Mesendoderm (in vitro differentiated cells): ENCODE data around the gene MYRFL.
A peak's percentile ranks its signal among the peaks of the same experiment; 100 is the strongest.

Experiments used
- DNase-seq: peaks from one replicate; pipeline ENCODE4 v3.0.0; 2013
- H2AK5ac ChIP-seq: 2 replicates; pipeline ENCODE4 v1.6.1; 2013; ENCODE audit warnings: low read length, inconsistent platforms
- H2BK120ac ChIP-seq: 2 replicates; pipeline ENCODE4 v1.6.1; 2013; ENCODE audit warnings: low read depth, mild to moderate bottlenecking, low read length, moderate library complexity, mixed read lengths
- H2BK15ac ChIP-seq: replicated peaks from 2 replicates; pipeline ENCODE4 v1.6.1; 2013; ENCODE audit warnings: low read depth, mild to moderate bottlenecking, moderate library complexity
- H2BK5ac ChIP-seq: 2 replicates; pipeline ENCODE4 v1.6.1; 2013; ENCODE audit warnings: low read length, inconsistent platforms
- H3K18ac ChIP-seq: 2 replicates; pipeline ENCODE4 v1.6.1; 2013; ENCODE audit warnings: mild to moderate bottlenecking, low read length, mixed read lengths
- H3K23ac ChIP-seq: one replicate; pipeline ENCODE4 v1.6.1; 2013; ENCODE audit warnings: low read length
- H3K27ac ChIP-seq: 2 replicates; pipeline ENCODE4 v1.5.1; 2013; ENCODE audit warnings: low read depth, mild to moderate bottlenecking, inconsistent platforms, low read length, moderate library complexity
- H3K27me3 ChIP-seq: 2 replicates; pipeline ENCODE4 v1.6.1; 2013; ENCODE audit warnings: low read length, control low read depth, mild to moderate bottlenecking, inconsistent platforms; ENCODE audit not compliant: insufficient read depth, poor library complexity
- H3K36me3 ChIP-seq: 2 replicates; pipeline ENCODE4 v1.6.1; 2013; ENCODE audit warnings: low read length, inconsistent platforms; ENCODE audit not compliant: control insufficient read depth, insufficient read depth
- H3K4ac ChIP-seq: one replicate; pipeline ENCODE4 v1.6.1; 2013; ENCODE audit warnings: low read depth, mild to moderate bottlenecking, low read length, moderate library complexity
- H3K4me1 ChIP-seq: 2 replicates; pipeline ENCODE4 v1.6.1; 2013; ENCODE audit warnings: low read depth, low read length, inconsistent platforms; ENCODE audit not compliant: control insufficient read depth
- H3K4me2 ChIP-seq: 2 replicates; pipeline ENCODE4 v1.6.1; 2013; ENCODE audit warnings: low read length
- H3K4me3 ChIP-seq: 2 replicates; pipeline ENCODE4 v1.5.1; 2013; ENCODE audit warnings: mild to moderate bottlenecking, low read length
- H3K56ac ChIP-seq: one replicate; pipeline ENCODE4 v1.6.1; 2013; ENCODE audit warnings: low read length
- H3K79me1 ChIP-seq: 2 replicates; pipeline ENCODE4 v1.6.1; 2013; ENCODE audit warnings: low read length, inconsistent platforms
- H3K79me2 ChIP-seq: 2 replicates; pipeline ENCODE4 v1.6.1; 2013; ENCODE audit warnings: mild to moderate bottlenecking, low read length; ENCODE audit not compliant: control insufficient read depth, insufficient read depth
- H3K9ac ChIP-seq: 2 replicates; pipeline ENCODE4 v1.6.1; 2013; ENCODE audit warnings: low read length, inconsistent platforms
- H4K5ac ChIP-seq: one replicate; pipeline ENCODE4 v1.6.1; 2013; ENCODE audit warnings: low read length
- H4K8ac ChIP-seq: one replicate; pipeline ENCODE4 v1.6.1; 2013; ENCODE audit warnings: low read depth, mild to moderate bottlenecking, control low read depth, low read length, moderate library complexity
- WGBS: extraction: QIAGEN DNeasy Blood & Tissue Kit; methylation state at CpG from one replicate; pipeline ENCODE4 v1.1.7; 2013; ENCODE audit warnings: low lambda C conversion rate, missing lambda C conversion rate; ENCODE audit not compliant: insufficient coverage; ENCODE audit errors: extremely low coverage; 5-methylcytosine and 5-hydroxymethylcytosine counted together

MYRFL gene

DNA sequence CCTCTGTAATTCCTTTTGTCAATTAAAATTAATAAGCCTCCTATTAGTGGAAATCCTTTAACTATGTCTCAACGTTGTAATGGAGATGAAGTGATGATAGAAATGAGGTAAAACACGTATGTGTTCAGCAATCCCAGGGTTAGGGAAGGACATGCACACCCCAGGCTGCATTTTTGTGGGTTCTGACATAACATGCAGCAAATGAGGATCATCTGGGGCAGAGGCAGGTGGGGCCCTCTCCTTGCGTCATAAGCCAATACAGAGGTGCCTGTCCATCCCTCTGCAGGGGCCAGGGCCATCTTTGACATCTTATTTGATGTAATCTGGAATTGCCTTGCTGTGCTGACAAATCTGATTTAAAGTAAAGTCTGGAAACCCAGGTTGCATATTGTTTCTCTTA, 73.2 kb downstream of the MYRFL start:
- Histone ChIP-seq H3K23ac (no peak overlapping the region), H3K79me1 (no peaks in the 10 kb centered on the region), H2BK15ac (no peak overlapping the region), H2AK5ac (no peak overlapping the region), H3K4me3 (no peak overlapping the region), H3K27me3 (no peaks in the 10 kb centered on the region), H3K36me3 (no peaks in the 10 kb centered on the region), H3K27ac (no peak overlapping the region), H3K79me2 (no peaks in the 10 kb centered on the region), H2BK5ac (peak overlapping the region; percentile 54), H3K56ac (peak overlapping the region; percentile 62), H4K5ac (no peak overlapping the region), H2BK120ac (no peak overlapping the region), H3K9ac (no peak overlapping the region), H3K4ac (no peak overlapping the region), H4K8ac (no peak overlapping the region), H3K4me1 (peaks cover 21% of the 10 kb centered on the region), H3K18ac (no peak overlapping the region), H3K4me2 (no peak overlapping the region)
- DNase-seq: no peak
- WGBS: no CpG with 5 or more reads among the region's 3 CpGs

DNA sequence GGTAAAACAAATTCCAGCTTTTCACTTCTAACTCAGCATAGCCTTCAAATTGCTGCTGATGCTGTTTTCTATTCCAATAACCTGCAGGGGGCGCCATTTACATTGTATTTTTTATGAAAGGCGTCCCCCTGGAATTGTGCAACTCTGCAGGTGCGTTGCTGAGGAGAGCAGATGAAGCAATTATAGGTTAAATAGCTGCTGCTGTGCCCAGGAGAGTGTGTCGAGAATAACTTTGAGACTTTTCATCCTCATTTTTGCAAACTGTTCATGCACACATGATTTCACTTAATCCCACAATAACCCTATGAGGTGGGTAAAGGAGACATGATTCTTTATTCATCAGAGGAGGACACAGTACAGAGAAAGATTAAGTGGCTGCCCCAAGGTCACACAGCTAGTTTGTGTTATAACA, 75.7 kb downstream of the MYRFL start:
- Histone ChIP-seq H3K4ac (no peak overlapping the region), H2BK5ac (no peak overlapping the region), H2AK5ac (no peak overlapping the region), H3K4me3 (no peak overlapping the region), H3K4me1 (peaks cover 16% of the 10 kb centered on the region), H4K8ac (no peak overlapping the region), H3K27me3 (no peaks in the 10 kb centered on the region), H3K79me1 (no peaks in the 10 kb centered on the region), H3K23ac (no peak overlapping the region), H3K27ac (no peak overlapping the region), H3K18ac (no peak overlapping the region), H3K9ac (no peak overlapping the region), H4K5ac (no peak overlapping the region), H2BK120ac (no peak overlapping the region), H2BK15ac (peak overlapping the region; percentile 38), H3K56ac (no peak overlapping the region), H3K36me3 (no peaks in the 10 kb centered on the region), H3K4me2 (no peak overlapping the region), H3K79me2 (no peaks in the 10 kb centered on the region)
- DNase-seq: peak; percentile 87
- no CpG with 5 or more reads among the region's 4 CpGs for WGBS

DNA sequence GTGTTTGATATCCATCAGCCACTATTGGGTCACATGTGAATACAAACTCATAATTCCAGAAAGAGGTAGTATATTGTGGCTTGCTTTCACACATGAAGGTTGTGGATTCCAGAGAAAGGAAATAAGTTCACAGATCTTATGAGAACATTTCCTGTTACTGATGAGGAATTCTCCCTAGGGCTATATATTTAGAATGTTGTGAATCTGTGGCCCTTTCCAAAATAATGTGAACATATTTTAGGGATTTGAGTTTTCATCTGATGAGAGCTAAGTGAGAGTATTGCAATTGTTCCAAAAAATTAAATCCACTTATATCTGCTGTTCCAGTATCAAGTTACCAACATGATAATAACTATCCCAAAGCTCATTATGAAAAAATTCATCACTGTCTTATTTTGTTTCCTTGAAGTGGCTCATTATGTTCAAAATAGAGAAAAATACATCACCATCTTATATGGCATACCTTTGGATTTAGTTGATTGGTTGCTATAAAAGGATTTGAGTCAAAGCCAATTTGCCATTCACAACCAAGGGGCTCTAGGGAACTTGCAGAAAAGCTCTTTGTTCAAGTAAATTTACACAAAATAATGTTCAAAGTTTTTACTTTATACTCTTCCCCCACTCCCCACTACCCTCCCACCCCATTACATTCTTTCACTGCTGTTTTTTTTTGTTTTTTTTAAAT, 76.3 kb downstream of the MYRFL start:
- Histone ChIP-seq H3K9ac (no peak overlapping the region), H3K4me3 (no peak overlapping the region), H3K56ac (no peak overlapping the region), H3K23ac (no peak overlapping the region), H2BK5ac (no peak overlapping the region), H4K5ac (no peak overlapping the region), H3K79me2 (no peaks in the 10 kb centered on the region), H2BK120ac (no peak overlapping the region), H3K27me3 (no peaks in the 10 kb centered on the region), H3K4me1 (peaks cover 15% of the 10 kb centered on the region), H3K36me3 (no peaks in the 10 kb centered on the region), H3K79me1 (no peaks in the 10 kb centered on the region), H4K8ac (no peak overlapping the region), H2AK5ac (no peak overlapping the region), H3K4me2 (no peak overlapping the region), H3K18ac (no peak overlapping the region), H3K27ac (no peak overlapping the region), H3K4ac (peak overlapping the region; percentile 23), H2BK15ac (no peak overlapping the region)
- no peak for DNase-seq

DNA sequence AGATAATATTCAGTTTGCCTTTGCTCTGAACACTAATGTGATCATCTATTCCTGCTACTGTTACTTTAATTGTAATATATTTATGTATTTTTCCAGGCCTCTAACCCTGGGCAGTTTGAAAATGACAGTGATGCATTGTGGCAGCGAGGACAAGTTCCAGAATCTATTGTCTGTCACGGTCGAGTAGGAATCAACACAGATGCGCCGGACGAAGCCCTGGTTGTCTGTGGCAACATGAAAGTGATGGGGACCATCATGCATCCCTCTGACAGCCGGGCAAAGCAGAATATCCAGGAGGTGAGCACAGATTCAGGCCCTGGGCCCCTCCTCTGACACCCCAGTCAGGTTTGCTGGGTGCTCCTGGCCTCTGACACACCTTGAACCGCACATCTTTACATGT, 78.5 kb downstream of the MYRFL start:
- no peak overlapping the region for H3K18ac ChIP-seq
- no peak overlapping the region for H2AK5ac ChIP-seq
- no peaks in the 10 kb centered on the region for H3K4me1 ChIP-seq
- WGBS: no CpG with 5 or more reads among the region's 8 CpGs
- no peak overlapping the region for H2BK15ac ChIP-seq
- no peak overlapping the region for H3K27ac ChIP-seq
- no peak overlapping the region for H4K8ac ChIP-seq
- no peak overlapping the region for H3K4ac ChIP-seq
- H3K36me3 ChIP-seq: no peaks in the 10 kb centered on the region
- H3K79me1 ChIP-seq: no peaks in the 10 kb centered on the region
- no peak for DNase-seq
- H3K9ac ChIP-seq: no peak overlapping the region
- H2BK5ac ChIP-seq: no peak overlapping the region
- no peak overlapping the region for H3K4me3 ChIP-seq
- no peaks in the 10 kb centered on the region for H3K79me2 ChIP-seq
- no peak overlapping the region for H3K56ac ChIP-seq
- H2BK120ac ChIP-seq: no peak overlapping the region
- no peaks in the 10 kb centered on the region for H3K27me3 ChIP-seq
- no peak overlapping the region for H4K5ac ChIP-seq
- H3K4me2 ChIP-seq: no peak overlapping the region
- no peak overlapping the region for H3K23ac ChIP-seq

DNA sequence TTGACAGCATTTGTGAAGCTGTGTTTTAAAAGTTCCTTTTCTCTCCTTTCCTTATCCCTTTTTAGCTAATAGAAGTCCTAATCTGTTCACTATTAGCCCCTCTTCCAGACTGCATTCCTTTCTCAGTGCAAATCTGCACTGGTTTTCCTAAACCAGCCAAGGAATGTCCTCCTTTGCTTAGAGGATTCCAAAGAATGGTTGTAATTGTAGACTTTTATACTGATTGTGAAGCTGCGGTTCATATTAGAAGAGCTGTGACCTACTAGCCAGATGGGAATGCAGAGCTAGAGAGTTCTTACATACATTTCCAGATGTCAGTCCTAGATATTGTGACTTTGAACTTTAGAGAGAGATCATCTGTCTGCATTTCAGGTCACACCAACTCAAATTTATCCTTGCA, 79.8 kb downstream of the MYRFL start:
- no peak overlapping the region for H3K4me3 ChIP-seq
- no peak overlapping the region for H3K23ac ChIP-seq
- H3K56ac ChIP-seq: no peak overlapping the region
- H2BK5ac ChIP-seq: no peak overlapping the region
- no peak overlapping the region for H2BK15ac ChIP-seq
- H3K9ac ChIP-seq: no peak overlapping the region
- H2BK120ac ChIP-seq: no peak overlapping the region
- no peaks in the 10 kb centered on the region for H3K79me2 ChIP-seq
- H3K36me3 ChIP-seq: no peaks in the 10 kb centered on the region
- no peaks in the 10 kb centered on the region for H3K27me3 ChIP-seq
- H3K4ac ChIP-seq: no peak overlapping the region
- WGBS: no CpG with 5 or more reads among the region's 1 CpG
- no peaks in the 10 kb centered on the region for H3K79me1 ChIP-seq
- no peak overlapping the region for H3K18ac ChIP-seq
- H4K5ac ChIP-seq: no peak overlapping the region
- peaks cover 3% of the 10 kb centered on the region for H3K4me1 ChIP-seq
- DNase-seq: peak; percentile 51
- H2AK5ac ChIP-seq: no peak overlapping the region
- H3K4me2 ChIP-seq: no peak overlapping the region
- no peak overlapping the region for H4K8ac ChIP-seq
- no peak overlapping the region for H3K27ac ChIP-seq

DNA sequence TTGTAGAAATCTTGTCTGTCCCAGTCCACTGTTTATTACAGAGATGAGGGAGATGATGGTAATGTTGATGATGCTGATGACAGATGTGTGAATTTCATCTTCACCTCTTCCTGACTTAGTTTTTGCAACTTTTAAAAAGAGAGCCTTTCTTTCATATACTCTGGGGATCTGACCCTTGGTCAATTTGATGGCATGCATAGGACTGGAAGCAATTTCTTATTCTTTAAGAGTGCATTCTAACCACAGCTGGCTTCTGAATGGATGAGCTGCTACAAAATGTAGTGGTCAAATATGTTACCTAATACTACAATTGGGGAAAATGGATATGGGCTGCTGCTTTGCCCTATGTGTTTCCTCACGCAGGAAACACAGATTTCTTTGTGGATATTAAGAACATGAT, 80.8 kb downstream of the MYRFL start:
- WGBS: no CpG with 5 or more reads among the region's 1 CpG
- Histone ChIP-seq H4K8ac (no peak overlapping the region), H3K23ac (no peak overlapping the region), H4K5ac (no peak overlapping the region), H3K79me1 (no peaks in the 10 kb centered on the region), H3K4ac (no peak overlapping the region), H3K9ac (no peak overlapping the region), H3K36me3 (no peaks in the 10 kb centered on the region), H2BK120ac (no peak overlapping the region), H2BK15ac (no peak overlapping the region), H3K56ac (no peak overlapping the region), H2AK5ac (peak overlapping the region; percentile 28), H3K4me1 (peaks cover 3% of the 10 kb centered on the region), H3K27me3 (no peaks in the 10 kb centered on the region), H3K27ac (no peak overlapping the region), H3K4me3 (no peak overlapping the region), H3K4me2 (no peak overlapping the region), H3K18ac (no peak overlapping the region), H2BK5ac (no peak overlapping the region), H3K79me2 (no peaks in the 10 kb centered on the region)
- no peak for DNase-seq
